GM12892 (cell line): Measurements from ENCODE around the gene ITFG1.

ENCODE experiments used
- POLR2A ChIP-seq: IDR thresholded peaks from 2 replicates; pipeline ENCODE4 v1.6.1; 2011; ENCODE audit warnings: low read depth, low read length, control low read depth
- POLR2AphosphoS5 ChIP-seq: IDR thresholded peaks from 2 replicates; pipeline ENCODE4 v1.6.1; 2011; ENCODE audit warnings: low read depth, low read length, control low read depth
- TAF1 ChIP-seq: IDR thresholded peaks from 2 replicates; pipeline ENCODE4 v1.6.1; 2011; ENCODE audit warnings: low read depth, mild to moderate bottlenecking, control low read depth, low read length, borderline replicate concordance

GRCh38 chr16:47461598-47462266, 869 bp upstream of the ITFG1 start:
- TF ChIP-seq POLR2A: no peak
- no peak for TF ChIP-seq POLR2AphosphoS5
- TF ChIP-seq TAF1: no peak
